AG09319 (cell line): Measurements from ENCODE around the gene NPTXR.
A peak's percentile ranks its signal among the peaks of the same experiment; 100 is the strongest.

Experiments
- DNase-seq: peaks from one replicate; pipeline ENCODE4 v3.0.0-alpha.2; 2010; ENCODE audit warnings: low read depth; ENCODE audit errors: extremely low read depth
- TF ChIP-seq, protein P1 (sequence below): IDR thresholded peaks from 2 replicates; pipeline ENCODE4 v1.5.1; 2011; ENCODE audit warnings: low read depth, mild to moderate bottlenecking, inconsistent platforms, low read length, moderate library complexity

Gene NPTXR

DNA sequence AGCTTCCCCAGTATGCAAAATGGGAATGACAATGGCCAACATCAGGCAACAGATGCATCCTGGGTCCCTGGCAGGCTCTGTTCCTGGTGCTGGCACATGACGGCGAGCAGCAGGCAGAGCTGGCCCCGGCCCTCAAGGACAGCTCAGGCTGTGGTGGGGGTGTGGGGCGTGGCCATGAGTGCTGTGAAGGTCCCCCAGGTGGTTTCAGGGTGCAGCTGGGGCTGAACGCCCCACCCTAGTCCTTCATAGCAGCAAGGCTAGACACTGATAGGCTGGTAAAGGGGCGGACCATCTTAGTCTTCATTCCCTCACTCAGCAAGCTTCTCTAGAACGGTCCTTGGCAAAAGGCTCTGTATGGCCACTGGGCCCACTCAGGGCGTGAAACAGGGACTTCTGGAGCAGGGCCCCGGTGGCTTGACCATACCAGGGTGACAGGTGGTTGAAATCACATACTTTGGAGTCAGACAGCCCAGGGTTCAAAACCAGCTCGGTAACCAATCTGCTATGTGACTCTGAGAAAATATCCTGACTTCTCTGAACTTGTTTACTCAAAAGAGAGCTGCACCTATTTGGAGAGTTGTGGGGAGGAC, 15.1 kb downstream of the NPTXR start:
- TF ChIP-seq, protein P1, sequence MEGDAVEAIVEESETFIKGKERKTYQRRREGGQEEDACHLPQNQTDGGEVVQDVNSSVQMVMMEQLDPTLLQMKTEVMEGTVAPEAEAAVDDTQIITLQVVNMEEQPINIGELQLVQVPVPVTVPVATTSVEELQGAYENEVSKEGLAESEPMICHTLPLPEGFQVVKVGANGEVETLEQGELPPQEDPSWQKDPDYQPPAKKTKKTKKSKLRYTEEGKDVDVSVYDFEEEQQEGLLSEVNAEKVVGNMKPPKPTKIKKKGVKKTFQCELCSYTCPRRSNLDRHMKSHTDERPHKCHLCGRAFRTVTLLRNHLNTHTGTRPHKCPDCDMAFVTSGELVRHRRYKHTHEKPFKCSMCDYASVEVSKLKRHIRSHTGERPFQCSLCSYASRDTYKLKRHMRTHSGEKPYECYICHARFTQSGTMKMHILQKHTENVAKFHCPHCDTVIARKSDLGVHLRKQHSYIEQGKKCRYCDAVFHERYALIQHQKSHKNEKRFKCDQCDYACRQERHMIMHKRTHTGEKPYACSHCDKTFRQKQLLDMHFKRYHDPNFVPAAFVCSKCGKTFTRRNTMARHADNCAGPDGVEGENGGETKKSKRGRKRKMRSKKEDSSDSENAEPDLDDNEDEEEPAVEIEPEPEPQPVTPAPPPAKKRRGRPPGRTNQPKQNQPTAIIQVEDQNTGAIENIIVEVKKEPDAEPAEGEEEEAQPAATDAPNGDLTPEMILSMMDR: no peak
- DNase-seq: no peak

DNA sequence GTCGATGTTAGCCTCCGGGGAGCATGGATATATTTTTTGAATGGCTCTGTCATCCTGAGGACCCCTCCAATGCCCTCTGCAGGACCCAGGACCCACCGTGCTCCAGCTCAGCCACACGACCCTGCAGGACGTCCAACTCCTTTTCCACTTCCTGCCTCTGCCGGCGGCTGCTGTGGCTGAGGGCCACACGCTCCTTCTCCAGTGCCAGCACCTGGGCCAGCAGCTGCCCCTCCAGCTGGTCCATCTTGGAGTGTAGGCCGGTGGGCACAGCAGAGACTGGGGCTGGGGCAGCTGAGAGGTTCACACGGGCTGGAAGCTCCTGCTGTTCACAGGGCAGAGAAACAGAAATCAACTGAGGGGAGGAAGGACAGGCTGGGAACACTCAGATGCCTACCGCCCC, 15.6 kb downstream of the NPTXR start:
- DNase-seq: no peak

DNA sequence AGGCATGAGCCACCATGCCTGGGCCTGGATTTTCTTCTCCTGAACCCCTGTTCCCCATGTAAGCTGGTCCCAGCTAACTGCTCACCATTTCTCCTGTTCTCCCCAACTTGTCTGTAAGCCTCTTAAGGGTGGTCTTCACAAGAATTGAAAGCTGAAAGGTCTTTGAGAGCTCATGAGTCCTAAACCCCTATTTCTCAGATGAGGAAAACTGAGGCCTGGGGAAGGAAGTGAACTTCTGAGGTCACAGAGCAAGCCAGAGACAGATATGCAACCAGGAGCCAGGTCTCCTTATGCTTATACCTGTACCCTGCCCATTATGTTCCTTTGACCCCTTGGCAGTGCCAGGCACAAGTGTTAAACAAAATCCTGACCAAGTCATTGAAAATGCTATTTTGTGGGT, 16.3 kb downstream of the NPTXR start:
- no peak for DNase-seq

More for the DNA sequence above, 15.6 kb downstream of the NPTXR start:
- TF ChIP-seq, protein P1: no peak

DNA sequence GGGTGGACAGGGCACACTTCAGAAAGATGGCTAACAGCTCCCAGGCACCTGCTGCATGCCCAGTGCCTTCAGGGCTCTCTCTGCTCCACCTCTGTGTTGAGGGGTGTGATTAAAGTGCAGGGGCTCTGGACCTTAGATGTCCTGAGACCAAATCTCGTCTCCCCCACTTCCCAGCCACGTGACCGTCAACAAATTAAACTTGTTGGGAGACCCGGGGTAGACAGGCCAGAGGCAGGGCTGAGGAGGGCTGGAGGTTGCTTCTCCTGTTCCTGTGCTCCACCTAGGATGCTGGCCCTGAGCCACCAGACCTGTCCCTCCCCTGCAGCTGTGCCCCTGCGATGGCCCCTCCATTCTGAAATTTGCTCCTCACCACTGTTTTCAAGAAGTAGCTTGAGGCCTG, 17.0 kb downstream of the NPTXR start:
- no peak for DNase-seq
- TF ChIP-seq, protein P1: no peak

More for the DNA sequence above, 16.3 kb downstream of the NPTXR start:
- TF ChIP-seq, protein P1: no peak

DNA sequence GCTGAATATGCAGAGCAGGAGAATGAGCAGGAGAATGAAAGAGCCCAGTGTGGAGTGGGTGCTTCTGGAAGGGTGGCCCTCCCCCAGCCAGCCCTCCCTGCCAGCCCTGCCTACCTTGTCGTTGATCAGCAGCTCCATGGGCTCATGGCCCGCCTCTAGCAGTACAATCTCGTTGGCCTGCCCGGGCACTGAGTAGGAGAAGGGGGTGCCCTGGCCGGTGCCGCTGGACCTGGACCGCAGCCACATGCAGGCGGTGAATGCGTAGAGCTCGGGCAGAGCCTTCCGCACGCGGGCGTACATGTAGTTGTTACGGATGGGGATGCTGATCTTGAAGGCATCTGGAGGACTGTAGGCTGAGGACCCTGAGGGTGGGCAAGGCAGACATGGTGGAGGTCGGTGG, 17.4 kb downstream of the NPTXR start:
- DNase-seq: no peak
- TF ChIP-seq, protein P1: no peak

DNA sequence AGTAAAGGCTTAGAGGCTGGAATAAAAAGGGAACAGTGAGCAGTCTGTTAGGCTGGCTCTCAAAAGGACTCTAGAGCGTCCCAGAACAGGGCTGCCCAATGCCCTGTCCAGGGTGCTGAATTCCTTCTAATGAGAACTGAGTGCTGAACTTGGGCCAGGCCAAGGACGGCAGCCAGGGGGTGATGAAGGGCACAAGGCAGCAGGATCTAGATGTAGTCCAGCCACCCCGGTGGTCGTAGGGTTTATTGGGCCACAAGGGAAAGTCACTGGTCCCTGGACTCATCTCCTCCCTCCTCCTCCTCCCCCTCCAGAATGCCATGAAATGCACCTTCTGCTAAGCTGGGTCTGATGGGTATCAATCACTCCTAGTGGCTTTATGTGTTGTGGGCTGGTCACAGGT, 19.2 kb downstream of the NPTXR start:
- peak; percentile 28 for DNase-seq
- TF ChIP-seq, protein P1: peak; percentile 46

DNA sequence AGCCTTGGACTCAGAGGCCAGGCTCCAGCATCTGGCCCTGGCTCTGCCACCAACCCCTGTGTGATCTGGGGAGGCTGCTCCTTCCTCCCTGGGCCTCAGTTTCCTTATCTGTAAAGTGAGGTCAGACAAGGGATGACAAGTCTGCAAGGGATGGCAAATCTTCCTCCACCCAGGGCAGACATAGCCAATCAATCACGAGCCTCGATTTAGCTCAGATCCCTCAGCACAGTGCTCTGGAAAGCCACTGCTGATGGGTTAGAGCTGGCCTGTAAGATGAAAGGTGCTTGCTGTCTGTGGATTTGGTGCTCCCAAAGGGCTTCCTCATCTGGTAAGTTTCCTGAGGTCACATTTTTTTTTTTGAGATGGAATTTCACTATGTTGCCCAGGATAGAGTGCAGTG, 20.2 kb downstream of the NPTXR start:
- TF ChIP-seq, protein P1: no peak
- no peak for DNase-seq
